Peyer's patch (tissue), 4 donors: ENCODE results near the gene LMO3.
"Not testable (repeated sequence)": the region's sequence is repeated elsewhere in the genome, so short reads cannot be mapped to it uniquely, and the experiment has no call there.

Experiments
- CTCF ChIP-seq, 6 experiments: fragments of 450-650 bp in 4 of 6; fragments of 200-600 bp in 2 of 6; sonication (generic) in 1 of 6; IDR thresholded peaks; one replicate each; pipeline ENCODE4 v1.5.1; 2017 to 2019; ENCODE audit warnings: antibody characterized with exemption in 6 of 6, mild to moderate bottlenecking in 3 of 6, moderate library complexity in 1 of 6
- POLR2A ChIP-seq, 2 donors: fragments of 450-650 bp; IDR thresholded peaks; one replicate each; pipeline ENCODE4 v1.5.1; 2017; ENCODE audit warnings: antibody characterized with exemption in 2 of 2, mild to moderate bottlenecking in 2 of 2, moderate library complexity in 2 of 2

- not testable (repeated sequence) for TF ChIP-seq CTCF, POLR2A (IDR thresholded peaks at IDR 0.05)
Observed at GRCh38 chr12:16537652-16538051, 68.3 kb downstream of the LMO3 start.
